Measurements from ENCODE around the gene TMPRSS2.

Gene TMPRSS2

DNA sequence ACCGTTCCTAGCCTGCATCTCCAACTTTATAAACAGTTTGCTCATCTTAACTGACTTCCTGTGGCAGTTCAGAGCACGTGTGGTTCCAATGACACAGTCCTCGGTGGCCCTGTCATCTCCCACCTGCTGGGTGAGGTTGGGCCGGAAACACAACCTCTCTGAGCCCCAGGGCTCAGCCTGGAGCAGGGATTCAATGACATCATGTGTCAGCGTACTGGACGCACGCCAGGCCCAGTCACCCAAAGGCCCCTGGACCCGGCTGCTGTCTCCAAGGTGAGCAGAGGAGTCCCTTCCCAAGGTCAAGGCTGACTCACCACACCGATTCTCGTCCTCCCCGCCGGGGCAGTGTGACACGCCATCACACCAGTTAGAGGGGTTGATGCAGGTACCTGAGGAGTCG is 19.9 kb downstream of the TMPRSS2 start:
- no peak for DNase-seq (ENCODE audit: extremely low read depth, insufficient read length)
- TF ChIP-seq CTCF (IDR thresholded peaks at IDR 0.05; ENCODE audit: insufficient read depth, low read length, poor library complexity, severe bottlenecking), result no peak
- H3K36me3 ChIP-seq (ENCODE audit: control insufficient read depth, insufficient read depth, low read length), result no peaks in the 10 kb centered on the region
- H3K27me3 ChIP-seq (replicated peaks; ENCODE audit: control insufficient read depth, insufficient read depth, low read length), result no peaks in the 10 kb centered on the region
- no peak overlapping the region for H3K4me3 ChIP-seq (replicated peaks; ENCODE audit: low read depth, low read length)

DNA sequence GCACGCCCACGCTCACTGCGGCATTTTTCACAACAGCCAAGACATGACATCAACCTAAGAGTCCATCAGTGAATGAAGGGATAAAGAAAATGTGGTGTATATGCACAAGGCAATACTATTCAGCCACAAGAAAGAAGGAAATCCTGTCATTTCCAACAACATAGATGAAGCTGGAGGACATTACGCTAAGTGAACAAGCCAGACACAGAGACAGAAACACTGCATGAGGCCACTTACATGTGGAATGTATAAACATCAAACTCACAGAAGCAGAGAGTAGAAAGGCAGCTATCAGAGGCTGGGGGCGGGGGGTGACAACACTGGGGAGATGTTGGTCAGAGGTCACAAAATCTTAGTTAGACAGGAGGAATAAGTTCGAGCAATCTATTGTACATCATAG is 20.9 kb downstream of the TMPRSS2 start:
- Histone ChIP-seq H3K27me3 (replicated peaks; ENCODE audit: control insufficient read depth, insufficient read depth, low read length) (no peaks in the 10 kb centered on the region), H3K4me3 (replicated peaks; ENCODE audit: low read depth, low read length) (no peak overlapping the region), H3K36me3 (ENCODE audit: control insufficient read depth, insufficient read depth, low read length) (no peaks in the 10 kb centered on the region)
- no peak for DNase-seq (ENCODE audit: extremely low read depth, insufficient read length)
- TF ChIP-seq CTCF (IDR thresholded peaks at IDR 0.05; ENCODE audit: insufficient read depth, low read length, poor library complexity, severe bottlenecking), result no peak

DNA sequence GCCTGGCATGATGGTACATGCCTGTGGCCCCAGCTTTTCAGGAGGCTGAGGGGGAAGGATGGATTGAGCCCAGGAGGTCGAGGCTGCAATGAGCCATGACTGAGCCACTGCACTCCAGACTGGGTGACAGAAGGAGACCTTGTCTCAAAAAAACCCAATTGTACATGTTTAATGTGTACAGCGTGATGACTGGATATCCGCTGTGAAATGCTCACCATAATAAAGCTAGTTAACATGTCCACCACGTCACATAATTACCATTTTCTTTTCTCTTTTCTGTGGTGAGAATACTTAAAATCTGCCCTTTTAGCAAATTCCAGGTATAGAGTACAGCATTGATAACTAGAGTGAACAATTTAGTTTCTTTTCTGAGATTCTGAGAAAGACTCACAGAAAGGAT is 24.0 kb downstream of the TMPRSS2 start:
- no peaks in the 10 kb centered on the region for H3K36me3 ChIP-seq (ENCODE audit: control insufficient read depth, insufficient read depth, low read length)
- no peak for DNase-seq (ENCODE audit: extremely low read depth, insufficient read length)
- no peak overlapping the region for H3K4me3 ChIP-seq (replicated peaks; ENCODE audit: low read depth, low read length)
- H3K27me3 ChIP-seq (replicated peaks; ENCODE audit: control insufficient read depth, insufficient read depth, low read length), result no peaks in the 10 kb centered on the region
- no peak for TF ChIP-seq CTCF (IDR thresholded peaks at IDR 0.05; ENCODE audit: insufficient read depth, low read length, poor library complexity, severe bottlenecking)

DNA sequence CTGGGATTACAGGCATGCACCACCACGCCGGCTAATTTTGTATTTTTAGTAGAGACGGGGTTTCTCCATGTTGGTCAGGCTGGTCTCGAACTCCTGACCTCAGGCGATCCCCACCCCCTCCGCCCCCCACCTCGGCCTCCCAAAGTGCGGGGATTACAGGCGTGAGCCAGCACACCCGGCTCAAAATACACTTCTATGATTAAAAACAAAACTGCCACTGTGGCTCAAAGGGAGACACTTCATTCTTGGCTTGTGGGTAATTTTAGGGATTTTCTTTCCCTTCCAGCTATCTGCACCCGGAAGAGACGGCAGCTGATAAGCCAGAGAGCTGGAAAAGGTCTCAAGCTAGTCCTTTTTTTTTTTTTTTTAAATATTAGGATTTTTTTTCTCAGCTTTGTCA is 24.5 kb downstream of the TMPRSS2 start:
- TF ChIP-seq CTCF (IDR thresholded peaks at IDR 0.05; ENCODE audit: insufficient read depth, low read length, poor library complexity, severe bottlenecking), result no peak
- DNase-seq (ENCODE audit: extremely low read depth, insufficient read length), result no peak
- Histone ChIP-seq H3K36me3 (ENCODE audit: control insufficient read depth, insufficient read depth, low read length) (no peaks in the 10 kb centered on the region), H3K27me3 (replicated peaks; ENCODE audit: control insufficient read depth, insufficient read depth, low read length) (no peaks in the 10 kb centered on the region), H3K4me3 (replicated peaks; ENCODE audit: low read depth, low read length) (no peak overlapping the region)

DNA sequence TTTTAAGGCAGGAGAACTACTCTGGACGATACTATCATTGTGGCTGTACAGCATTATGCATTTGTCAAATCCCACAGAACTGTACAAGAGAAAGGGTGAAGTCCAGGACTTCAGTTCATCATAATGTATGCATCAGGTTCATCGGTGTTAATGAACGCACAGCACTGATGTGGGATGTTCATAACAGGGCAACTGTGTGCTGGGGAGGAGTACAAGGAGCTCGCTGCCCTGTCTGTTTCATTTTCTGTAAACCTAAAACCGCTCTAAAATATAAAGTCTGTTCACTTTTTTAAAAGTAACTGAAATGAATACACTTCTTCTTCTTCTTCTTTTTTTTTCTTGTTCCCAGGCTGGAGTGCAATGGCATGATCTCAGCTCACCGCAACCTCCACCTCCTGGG is 25.0 kb downstream of the TMPRSS2 start:
- H3K27me3 ChIP-seq (replicated peaks; ENCODE audit: control insufficient read depth, insufficient read depth, low read length), result no peaks in the 10 kb centered on the region
- TF ChIP-seq CTCF (IDR thresholded peaks at IDR 0.05; ENCODE audit: insufficient read depth, low read length, poor library complexity, severe bottlenecking), result no peak
- no peak for DNase-seq (ENCODE audit: extremely low read depth, insufficient read length)

DNA sequence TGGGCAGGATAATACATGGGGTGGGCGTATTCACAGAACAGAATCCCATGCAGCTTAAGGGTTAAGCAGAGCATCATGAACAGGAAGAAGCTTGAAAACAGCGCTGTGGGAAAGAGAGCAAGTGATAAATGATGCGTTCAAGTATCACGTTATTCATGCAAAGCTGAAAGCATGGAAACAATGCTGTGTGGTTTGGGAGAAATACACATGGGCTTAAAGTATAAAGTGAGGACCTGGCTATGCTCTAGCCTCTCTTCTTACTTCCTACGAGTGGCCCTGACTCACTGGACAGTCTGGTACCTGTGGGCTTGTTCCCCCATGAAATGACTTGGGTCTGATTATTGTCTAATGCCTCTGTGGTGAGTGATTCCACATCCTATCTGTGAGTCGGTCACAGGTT is 25.7 kb downstream of the TMPRSS2 start:
- no peak for DNase-seq (ENCODE audit: extremely low read depth, insufficient read length)
- TF ChIP-seq CTCF (IDR thresholded peaks at IDR 0.05; ENCODE audit: insufficient read depth, low read length, poor library complexity, severe bottlenecking), result no peak
- Histone ChIP-seq H3K36me3 (ENCODE audit: control insufficient read depth, insufficient read depth, low read length) (no peaks in the 10 kb centered on the region), H3K4me3 (replicated peaks; ENCODE audit: low read depth, low read length) (no peak overlapping the region), H3K27me3 (replicated peaks; ENCODE audit: control insufficient read depth, insufficient read depth, low read length) (no peaks in the 10 kb centered on the region)

More for the DNA sequence above, 25.0 kb downstream of the TMPRSS2 start:
- Histone ChIP-seq H3K36me3 (ENCODE audit: control insufficient read depth, insufficient read depth, low read length) (no peaks in the 10 kb centered on the region), H3K4me3 (replicated peaks; ENCODE audit: low read depth, low read length) (no peak overlapping the region)

Data from GM06990 (cell line).